Right lobe of liver (tissue), 4 donors: ENCODE data around the gene GPR148.

Source experiments
- POLR2A ChIP-seq: fragments of 450-650 bp; IDR thresholded peaks from one replicate; pipeline ENCODE4 v1.6.1; 2017; ENCODE audit warnings: antibody characterized with exemption, mild to moderate bottlenecking
- TF ChIP-seq, protein P1 (sequence below), 4 donors: fragments of 200-600 bp in 3 of 4; fragments of 450-650 bp in 1 of 4; IDR thresholded peaks; one replicate each; pipeline versions ENCODE4 v1.5.1 to v1.8.0; 2016 to 2022; ENCODE audit warnings: antibody characterized with exemption in 4 of 4, mild to moderate bottlenecking in 2 of 4
- donor health status: DM: no; HTN: no; CAD: no.
- donor health status: DM: no; HTN: no; CAD: no.
- donor health status: DM: no; HTN: yes; CAD: no.

GRCh38 chr2:130767408-130767775 is 38.5 kb downstream of the GPR148 start:
- TF ChIP-seq, protein P1, sequence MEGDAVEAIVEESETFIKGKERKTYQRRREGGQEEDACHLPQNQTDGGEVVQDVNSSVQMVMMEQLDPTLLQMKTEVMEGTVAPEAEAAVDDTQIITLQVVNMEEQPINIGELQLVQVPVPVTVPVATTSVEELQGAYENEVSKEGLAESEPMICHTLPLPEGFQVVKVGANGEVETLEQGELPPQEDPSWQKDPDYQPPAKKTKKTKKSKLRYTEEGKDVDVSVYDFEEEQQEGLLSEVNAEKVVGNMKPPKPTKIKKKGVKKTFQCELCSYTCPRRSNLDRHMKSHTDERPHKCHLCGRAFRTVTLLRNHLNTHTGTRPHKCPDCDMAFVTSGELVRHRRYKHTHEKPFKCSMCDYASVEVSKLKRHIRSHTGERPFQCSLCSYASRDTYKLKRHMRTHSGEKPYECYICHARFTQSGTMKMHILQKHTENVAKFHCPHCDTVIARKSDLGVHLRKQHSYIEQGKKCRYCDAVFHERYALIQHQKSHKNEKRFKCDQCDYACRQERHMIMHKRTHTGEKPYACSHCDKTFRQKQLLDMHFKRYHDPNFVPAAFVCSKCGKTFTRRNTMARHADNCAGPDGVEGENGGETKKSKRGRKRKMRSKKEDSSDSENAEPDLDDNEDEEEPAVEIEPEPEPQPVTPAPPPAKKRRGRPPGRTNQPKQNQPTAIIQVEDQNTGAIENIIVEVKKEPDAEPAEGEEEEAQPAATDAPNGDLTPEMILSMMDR (IDR thresholded peaks at IDR 0.05): no peak
- no peak for TF ChIP-seq POLR2A
